NCI-H510A (cell line): Measurements from ENCODE around the gene IL17RD.

ENCODE experiments used
- DNase-seq: peaks from one replicate; lab custom pipeline; 2025; lab: John Stamatoyannopoulos, UW

The IL17RD gene

GRCh38 chr3:57164657-57165573 lies at the start of gene IL17RD:
Gene IL17RD (minus strand): TSS chr3:57165353. CDS start chr3:57165286, 67 bp downstream.
- peak; percentile 65 for DNase-seq

GRCh38 chr3:57206423-57206822 lies 41.3 kb upstream of the IL17RD start:
- DNase-seq: no peak

GRCh38 chr3:57199895-57200297 lies 34.7 kb upstream of the IL17RD start, which contains the start of gene HESX1:
Gene HESX1 (minus strand): TSS chr3:57199978. CDS start chr3:57199918, 60 bp downstream.
- no peak for DNase-seq

- DNase-seq: no peak
These were observed 29.5 kb upstream of the IL17RD start for GRCh38 chr3:57194641-57195040.

DNA sequence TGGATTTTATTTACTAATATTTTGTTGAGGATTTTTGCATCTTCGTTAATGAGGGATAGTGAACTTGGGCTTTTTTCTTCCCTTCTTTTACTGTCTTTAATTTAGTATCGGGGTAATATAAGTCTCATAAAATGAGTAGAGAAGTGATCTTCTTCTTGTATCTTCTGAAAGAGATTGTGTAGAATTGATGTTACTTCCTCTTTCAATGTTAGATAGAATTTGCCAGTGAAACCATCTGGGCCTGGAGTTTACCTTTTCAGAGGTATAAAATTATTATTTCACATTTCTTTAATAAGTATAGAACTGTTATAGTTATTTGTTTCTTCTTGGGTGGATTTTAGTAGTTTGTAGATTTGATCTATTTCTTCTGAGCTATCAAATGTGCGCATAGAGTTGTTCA lies 26.9 kb upstream of the IL17RD start:
- DNase-seq: no peak

DNA sequence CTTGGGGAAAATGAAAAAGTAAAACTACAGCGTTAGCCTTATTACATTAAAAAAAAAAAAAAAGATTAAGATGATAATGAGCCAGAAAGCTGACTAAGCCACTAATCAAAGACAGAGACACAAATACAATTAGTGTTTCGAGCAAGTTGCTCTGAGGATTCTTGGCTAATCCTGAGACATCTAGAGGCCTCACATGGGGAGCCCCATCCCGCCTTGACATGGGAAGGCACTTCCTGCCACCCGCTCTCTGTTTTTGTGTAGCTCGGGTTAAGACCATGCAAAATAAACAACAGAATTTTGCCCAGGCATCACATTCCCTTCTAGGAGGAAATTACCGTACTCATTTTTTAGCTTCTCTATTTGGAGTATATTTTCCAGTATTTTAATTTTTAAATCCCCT lies 19.4 kb upstream of the IL17RD start:
- no peak for DNase-seq

GRCh38 chr3:57179580-57180410 lies 14.6 kb upstream of the IL17RD start:
- DNase-seq: no peak

- DNase-seq: no peak
These were observed 10.9 kb upstream of the IL17RD start for GRCh38 chr3:57176045-57176444.

DNA sequence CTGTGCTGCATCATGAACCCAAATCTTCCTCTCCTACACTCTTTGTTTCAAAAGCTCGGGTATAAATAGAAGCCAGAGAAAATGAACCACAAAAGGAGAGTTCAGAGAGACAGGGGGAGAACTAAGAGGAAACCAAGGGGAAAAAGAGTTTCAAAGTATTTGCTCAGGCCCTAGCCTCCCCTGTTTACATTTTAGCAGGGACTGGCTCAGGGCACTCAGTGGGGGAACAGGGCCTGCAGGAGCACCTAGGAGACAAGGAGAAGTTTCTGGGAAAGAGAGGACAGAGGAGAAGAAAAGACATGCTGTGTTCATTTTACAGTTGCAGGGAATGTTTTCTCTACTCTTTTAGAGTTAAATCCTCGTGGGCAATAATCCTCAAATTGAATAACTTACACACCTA lies 8.5 kb upstream of the IL17RD start:
- no peak for DNase-seq

DNA sequence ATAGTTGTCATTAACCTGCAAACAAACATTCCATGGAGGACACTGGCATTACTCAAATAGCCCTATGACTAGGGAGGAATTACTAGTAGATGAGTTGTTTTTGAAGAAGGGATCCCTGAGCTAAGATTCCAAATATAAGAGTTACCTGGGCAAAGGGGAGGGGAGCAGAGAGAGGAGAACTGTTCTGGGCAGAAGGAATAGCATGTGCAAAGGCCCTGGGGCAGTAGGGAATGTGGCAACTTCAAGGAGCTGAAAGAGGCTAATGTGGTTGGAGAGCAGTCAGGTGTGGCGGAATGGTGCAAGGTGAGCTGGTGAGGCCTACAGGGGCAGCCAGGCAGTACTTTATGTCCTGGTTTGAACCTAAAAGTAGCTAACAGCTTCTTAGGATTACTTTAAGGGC lies 5.8 kb upstream of the IL17RD start:
- DNase-seq: no peak

DNA sequence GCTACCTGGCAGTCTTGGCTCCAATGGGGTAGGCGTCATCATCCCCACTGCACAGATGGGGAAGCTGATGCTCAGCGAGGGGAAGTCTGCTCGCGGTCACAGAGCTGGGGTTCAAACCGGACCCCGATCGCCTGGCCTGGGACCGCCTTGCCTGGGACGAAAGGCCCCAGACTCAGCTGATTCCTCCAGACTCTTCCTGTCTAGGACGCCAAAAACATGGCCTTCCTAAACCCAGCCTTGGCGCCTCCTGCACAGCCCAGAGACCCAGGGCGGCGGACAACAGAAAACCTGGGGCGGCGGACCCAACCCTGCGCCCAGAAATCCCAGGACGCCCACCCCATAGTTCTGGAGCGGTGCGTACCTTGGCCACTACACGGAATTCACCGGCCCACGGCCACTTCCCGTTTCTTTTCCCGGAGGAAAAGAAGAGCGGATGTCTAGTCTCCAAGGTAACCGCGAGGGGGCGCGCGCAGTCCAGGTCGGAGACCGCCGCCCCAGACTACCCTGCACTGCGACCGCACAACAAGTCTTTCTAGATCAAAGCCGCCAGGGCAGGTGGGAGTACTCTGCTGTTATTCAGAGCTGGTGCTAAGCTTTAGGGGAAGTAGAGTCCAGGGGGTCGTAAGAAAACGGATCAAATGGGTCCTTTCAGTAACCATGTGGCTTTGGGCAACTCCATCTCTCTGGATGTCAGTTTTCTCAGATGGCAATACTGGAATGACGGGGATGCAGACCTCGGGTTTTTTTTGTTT lies 4.9 kb upstream of the IL17RD start:
- DNase-seq: peak; percentile 18

GRCh38 chr3:57169108-57169507 lies 4.0 kb upstream of the IL17RD start:
- no peak for DNase-seq

- DNase-seq: no peak
These were observed 3.0 kb upstream of the IL17RD start for GRCh38 chr3:57168151-57168550.

DNA sequence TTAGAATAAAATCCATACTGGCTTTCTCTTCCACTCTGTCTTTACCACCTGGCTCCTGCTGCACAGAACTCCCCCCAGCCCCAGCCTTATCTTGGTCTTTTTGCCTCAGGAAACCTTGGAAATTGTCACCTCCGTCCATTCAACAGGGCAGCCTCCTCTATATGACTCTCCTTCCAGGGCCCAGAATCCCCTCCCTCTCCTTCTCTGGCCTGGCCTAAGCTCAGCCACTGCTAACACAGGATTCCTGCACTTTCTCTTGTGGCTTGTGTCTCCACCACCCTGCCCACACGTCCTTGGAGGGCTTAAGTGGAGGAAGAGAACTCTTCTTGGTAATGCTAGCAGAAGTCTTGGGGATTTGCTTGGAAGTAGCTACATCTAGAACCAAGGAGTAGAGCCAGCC lies 1.5 kb upstream of the IL17RD start:
- no peak for DNase-seq

GRCh38 chr3:57165641-57166040 lies 488 bp upstream of the IL17RD start:
- no peak for DNase-seq

GRCh38 chr3:57164217-57164656 lies 916 bp downstream of the IL17RD start:
- DNase-seq: no peak

DNA sequence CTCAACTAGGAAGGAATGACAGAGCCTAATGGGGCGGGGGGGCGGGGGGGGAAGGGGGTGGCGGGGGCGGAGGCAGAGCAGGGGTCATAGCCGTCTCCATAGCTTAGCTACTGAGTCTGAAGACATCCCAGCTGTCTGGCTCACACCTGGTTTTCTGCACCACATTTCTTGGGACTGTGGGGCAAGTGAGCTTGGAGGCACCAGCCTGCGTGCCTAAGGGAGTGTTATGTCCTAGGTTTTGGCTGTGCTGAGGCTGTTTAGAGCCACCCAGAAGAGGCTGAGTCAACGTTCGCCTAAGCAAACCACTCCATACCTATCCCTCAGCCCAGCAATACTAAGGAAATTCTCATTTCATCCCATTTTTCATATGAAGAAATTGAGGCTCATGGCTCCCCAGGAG lies 1.4 kb downstream of the IL17RD start:
- no peak for DNase-seq

DNA sequence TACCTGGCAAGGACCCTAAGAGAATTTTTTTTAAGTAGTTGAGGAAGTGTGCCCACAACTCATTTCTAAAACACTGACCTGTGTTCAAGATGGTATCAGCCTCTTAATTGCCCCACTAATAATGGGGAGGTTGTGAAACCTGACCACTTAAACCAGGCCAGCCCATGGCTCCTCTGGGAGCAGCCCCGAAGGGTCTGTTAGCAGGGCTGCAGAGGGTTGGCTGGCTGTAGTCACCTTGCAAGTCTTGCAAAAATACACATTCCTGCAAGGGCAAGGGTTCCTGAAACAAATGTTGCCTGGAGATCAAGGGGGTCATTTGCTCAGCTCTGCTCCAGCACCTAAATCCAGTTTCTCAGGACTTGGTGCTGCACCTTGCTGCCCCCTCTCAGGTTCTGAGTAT lies 3.2 kb downstream of the IL17RD start:
- no peak for DNase-seq

- no peak for DNase-seq
These were observed 4.2 kb downstream of the IL17RD start for GRCh38 chr3:57160765-57161538.

GRCh38 chr3:57160076-57160764 lies 4.9 kb downstream of the IL17RD start:
- no peak for DNase-seq
